Memory B cell (primary cell): Measurements from ENCODE around the gene TEKT5.
A peak's percentile ranks its signal among the peaks of the same experiment; 100 is the strongest.
"Not testable (repeated sequence)": the region's sequence is repeated elsewhere in the genome, so short reads cannot be mapped to it uniquely, and the experiment has no call there.

Experiments used
- ATAC-seq: fragments of 150-1000 bp; cut with Tn5 transposase; 2 replicates; pipeline ENCODE4 v1.10.0; 2021; ENCODE audit warnings: low read depth, mild to moderate bottlenecking, moderate library complexity
- DNase-seq, 2 donors: peaks; one replicate each; pipeline ENCODE4 v3.0.0; 2022; ENCODE audit warnings: low spot score in 2 of 2
- H3K27ac Mint-ChIP-seq: one replicate; pipeline ENCODE4 v1.8.0; 2022; ENCODE audit warnings: mild to moderate bottlenecking, moderate library complexity, mixed read lengths
- H3K27me3 Mint-ChIP-seq: one replicate; pipeline ENCODE4 v1.8.0; 2022; ENCODE audit warnings: mixed read lengths
- H3K36me3 Mint-ChIP-seq: one replicate; pipeline ENCODE4 v1.8.0; 2022; ENCODE audit warnings: mild to moderate bottlenecking, mixed read lengths
- H3K4me1 Mint-ChIP-seq: one replicate; pipeline ENCODE4 v1.8.0; 2022; ENCODE audit warnings: mixed read lengths
- H3K4me3 Mint-ChIP-seq: one replicate; pipeline ENCODE4 v1.8.0; 2022; ENCODE audit warnings: mild to moderate bottlenecking, moderate library complexity, mixed read lengths
- H3K9me3 Mint-ChIP-seq: one replicate; pipeline ENCODE4 v1.8.0; 2022; ENCODE audit warnings: mixed read lengths

The TEKT5 gene

DNA sequence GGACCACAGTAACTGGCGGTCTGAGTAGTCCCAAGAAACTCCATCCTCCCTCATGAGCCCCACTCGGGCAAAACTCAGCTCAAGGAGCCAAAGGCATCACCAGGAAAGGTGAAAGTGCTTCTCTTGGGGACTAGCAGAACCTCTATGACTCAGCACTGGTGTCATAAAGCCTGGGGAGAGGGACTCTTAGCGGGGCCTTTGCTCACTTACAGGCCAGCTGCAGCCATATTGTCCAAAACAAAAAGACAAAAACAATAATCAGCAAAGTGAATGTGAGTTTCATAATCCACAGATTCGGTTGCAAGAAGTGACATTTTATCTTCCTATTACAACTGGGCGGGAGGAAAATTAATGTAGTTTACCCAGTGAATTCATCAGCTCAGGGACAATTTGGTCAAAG, at the start of gene TEKT5:
TSS of gene TEKT5 (minus strand) at position 101 of the 400 bp plus-strand sequence. CDS start at position 44, 57 bp downstream.
- DNase-seq (no peak), ATAC-seq (no peak)
- no peaks in the 10 kb centered on the region for H3K4me1 Mint-ChIP-seq
- peaks cover 10% of the 10 kb centered on the region for H3K27me3 Mint-ChIP-seq
- H3K36me3 Mint-ChIP-seq, result peaks cover 3% of the 10 kb centered on the region
- no peak within 1 kb of the TSS for H3K4me3 Mint-ChIP-seq
- H3K9me3 Mint-ChIP-seq, result peaks cover 3% of the 10 kb centered on the region
- H3K27ac Mint-ChIP-seq, result no peak within 1 kb of the TSS

DNA sequence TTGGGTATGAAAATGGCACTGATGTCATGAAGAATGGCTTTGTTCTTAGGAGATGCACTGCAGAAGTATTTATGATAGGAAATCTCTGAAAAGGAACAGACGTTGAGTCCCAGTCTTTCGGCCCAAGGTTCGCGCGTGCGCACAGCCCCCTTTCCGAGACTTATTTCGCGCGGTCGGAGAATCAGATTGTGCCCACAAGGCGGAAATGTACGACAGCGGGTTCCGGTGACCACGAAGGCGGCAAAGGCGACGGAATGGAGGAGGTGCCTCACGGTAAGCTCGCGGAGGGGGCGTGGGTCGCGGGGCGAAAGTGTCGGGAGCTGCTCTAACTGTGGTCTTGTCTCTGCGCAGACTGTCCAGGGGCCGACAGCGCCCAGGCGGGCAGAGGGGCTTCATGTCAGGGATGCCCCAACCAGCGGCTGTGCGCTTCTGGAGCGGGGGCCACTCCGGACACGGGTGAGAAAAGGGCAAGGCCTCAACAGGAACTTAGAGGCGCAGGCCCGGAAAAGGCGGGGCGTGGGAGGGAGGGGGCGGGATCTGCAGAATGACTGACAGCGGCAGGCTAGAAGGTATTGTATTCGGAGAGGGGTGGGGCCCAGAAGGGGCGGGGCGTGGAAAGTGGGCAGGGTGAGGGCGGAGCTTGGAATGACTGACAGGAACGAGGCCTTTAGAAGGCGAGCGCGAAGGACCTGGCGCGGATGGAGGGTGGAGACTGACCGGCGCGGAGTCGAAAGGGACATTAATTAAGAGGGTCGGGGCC, 49.1 kb upstream of the TEKT5 start, which contains the start of gene NUBP1:
TSS of gene NUBP1 (plus strand) at position 233 of the 760 bp plus-strand sequence. CDS start at position 255, 22 bp downstream.
- Mint-ChIP-seq H3K27me3 (no peaks in the 10 kb centered on the region), H3K9me3 (no peaks in the 10 kb centered on the region), H3K4me1 (peaks cover 35% of the 10 kb centered on the region), H3K36me3 (peaks cover 13% of the 10 kb centered on the region), H3K4me3 (peak within 1 kb of the TSS; percentile 88), H3K27ac (peak within 1 kb of the TSS; percentile 94)
- DNase-seq (peak; percentile 98 to 99), ATAC-seq (peak; percentile 87)

DNA sequence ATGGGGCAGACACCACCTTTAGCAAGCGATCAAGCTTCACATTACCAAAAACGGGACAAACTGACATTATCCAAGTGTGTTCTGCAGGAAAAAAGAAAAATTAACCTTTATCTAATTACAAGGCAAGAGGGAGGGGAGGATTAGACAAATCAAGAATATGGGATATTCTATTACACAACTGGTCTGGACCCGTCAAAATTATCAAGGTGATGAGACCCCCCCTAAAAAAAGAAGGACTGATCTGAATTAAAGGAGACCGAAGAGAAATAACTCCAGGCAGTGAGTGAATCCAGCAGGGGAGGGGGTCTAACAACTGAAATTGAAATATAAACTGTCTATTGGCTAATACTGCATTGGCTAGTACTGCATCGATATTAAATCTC, 48.5 kb upstream of the TEKT5 start:
- Mint-ChIP-seq H3K4me1 (peaks cover 37% of the 10 kb centered on the region), H3K36me3 (peaks cover 10% of the 10 kb centered on the region), H3K27me3 (no peaks in the 10 kb centered on the region), H3K4me3 (peak overlapping the region; percentile 88), H3K27ac (peak overlapping the region; percentile 94), H3K9me3 (no peaks in the 10 kb centered on the region)
- ATAC-seq (no peak), DNase-seq (no peak)

DNA sequence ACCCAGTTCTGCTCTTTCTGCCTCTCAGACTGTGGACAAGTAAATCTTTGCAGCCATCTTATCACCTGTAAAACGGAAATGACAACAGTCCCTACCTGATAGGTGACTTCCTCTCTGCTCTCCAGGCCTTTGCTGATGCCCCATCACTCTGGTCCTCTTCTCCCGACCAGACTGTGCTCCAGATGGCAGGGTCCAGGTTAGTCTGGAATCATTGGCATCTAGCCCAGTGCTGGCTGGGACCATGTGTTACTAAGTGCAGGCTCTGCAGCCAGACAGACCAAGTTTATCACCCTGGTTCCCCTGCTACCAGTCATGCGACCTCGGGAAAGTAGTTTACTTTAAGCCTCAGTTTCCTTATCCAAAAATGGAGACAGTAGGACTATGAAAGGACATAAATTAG, 47.1 kb upstream of the TEKT5 start:
- H3K27ac Mint-ChIP-seq, result peak overlapping the region; percentile 94
- H3K4me3 Mint-ChIP-seq, result peak overlapping the region; percentile 11
- H3K36me3 Mint-ChIP-seq, result peaks cover 9% of the 10 kb centered on the region
- no peak for ATAC-seq
- H3K27me3 Mint-ChIP-seq, result no peaks in the 10 kb centered on the region
- no peaks in the 10 kb centered on the region for H3K9me3 Mint-ChIP-seq
- H3K4me1 Mint-ChIP-seq, result peaks cover 39% of the 10 kb centered on the region
- no peak for DNase-seq

DNA sequence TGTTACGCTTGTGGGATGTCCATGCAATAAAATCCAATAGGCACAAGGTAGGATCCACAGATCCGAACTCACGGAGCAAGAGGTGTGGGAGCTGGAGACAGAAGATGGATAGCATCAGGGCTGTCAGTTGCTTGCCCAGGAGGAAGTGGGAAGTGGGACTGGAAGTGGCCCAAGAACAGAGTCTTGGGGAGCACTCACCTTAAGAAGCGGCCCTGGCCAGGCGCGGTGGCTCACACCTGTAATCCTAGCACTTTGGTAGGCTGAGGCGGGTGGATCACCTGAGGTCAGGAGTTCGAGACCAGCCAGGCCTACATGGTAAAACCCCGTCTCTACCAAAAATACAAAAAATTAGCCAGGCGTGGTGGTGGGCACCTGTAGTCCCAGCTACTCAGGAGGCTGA, 46.5 kb upstream of the TEKT5 start:
- H3K4me3 Mint-ChIP-seq, H3K27me3 Mint-ChIP-seq: not testable (repeated sequence)
- H3K4me1 Mint-ChIP-seq, result peaks cover 39% of the 10 kb centered on the region

DNA sequence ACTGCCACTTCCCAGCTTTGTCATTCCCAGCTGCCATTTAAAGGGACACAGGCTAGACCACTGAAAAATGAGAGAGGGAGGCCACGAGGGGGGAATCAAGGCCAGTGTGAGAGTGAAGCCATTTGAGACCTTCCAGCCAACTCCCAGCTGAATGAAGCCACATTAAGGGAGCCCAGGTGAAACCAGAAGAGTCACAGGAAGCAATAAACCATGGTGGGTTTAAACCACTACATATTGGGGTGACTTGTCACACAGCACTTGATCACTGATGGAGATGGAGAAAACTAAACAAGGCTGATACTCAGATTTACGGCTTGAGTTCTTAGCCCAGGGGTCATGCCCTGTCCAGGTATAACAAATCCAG, 46.1 kb upstream of the TEKT5 start:
- no peak overlapping the region for H3K4me3 Mint-ChIP-seq
- ATAC-seq, result no peak
- DNase-seq, result no peak

More for the DNA sequence above, 46.5 kb upstream of the TEKT5 start:
- DNase-seq, ATAC-seq, H3K36me3 Mint-ChIP-seq, H3K9me3 Mint-ChIP-seq: not testable (repeated sequence)
- peak overlapping the region; percentile 85 for H3K27ac Mint-ChIP-seq

DNA sequence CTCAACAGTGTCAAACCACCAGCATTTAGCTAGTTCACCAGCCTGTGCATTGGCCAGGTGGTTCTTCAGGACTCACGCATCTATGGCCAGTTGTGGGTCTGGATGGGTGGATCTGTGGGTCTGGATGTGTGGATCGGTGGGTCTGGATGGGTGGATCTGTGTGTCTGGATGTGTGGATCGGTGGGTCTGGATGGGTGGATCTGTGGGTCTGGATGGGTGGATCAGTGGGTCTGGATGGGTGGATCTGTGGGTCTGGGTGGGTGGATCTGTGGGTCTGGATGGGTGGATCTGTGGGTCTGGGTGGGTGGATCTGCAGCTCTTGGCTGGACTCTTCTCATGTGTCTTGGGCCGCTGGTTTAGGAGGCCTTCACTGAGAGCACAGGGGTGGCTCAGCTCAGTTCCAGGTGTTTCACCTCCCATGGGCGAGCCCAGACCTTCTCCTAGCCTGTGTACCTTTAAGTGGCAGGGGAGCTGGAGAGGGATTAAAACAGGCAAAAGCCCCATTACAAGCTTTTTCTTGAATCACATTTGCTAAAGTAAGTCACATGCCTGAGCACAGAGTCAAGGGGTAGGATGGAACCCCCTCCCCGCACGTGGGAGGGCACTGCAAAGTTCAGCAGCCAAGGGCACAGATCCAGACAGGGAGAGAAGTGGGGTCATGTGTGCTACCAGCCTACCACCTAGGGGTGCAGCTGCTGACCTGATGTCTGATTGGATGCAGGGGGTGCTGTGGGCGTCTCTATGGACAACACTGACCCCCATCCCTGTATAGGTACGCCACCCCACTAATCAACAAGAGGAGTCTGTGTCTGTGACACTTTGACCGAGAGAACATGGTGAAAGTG, 45.5 kb upstream of the TEKT5 start:
- DNase-seq (no peak), ATAC-seq (no peak)
- H3K27ac Mint-ChIP-seq, result peak overlapping the region; percentile 85
- peaks cover 32% of the 10 kb centered on the region for H3K4me1 Mint-ChIP-seq
- H3K27me3 Mint-ChIP-seq, result no peaks in the 10 kb centered on the region
- peaks cover 2% of the 10 kb centered on the region for H3K36me3 Mint-ChIP-seq
- H3K4me3 Mint-ChIP-seq, result no peak overlapping the region
- no peaks in the 10 kb centered on the region for H3K9me3 Mint-ChIP-seq

More for the DNA sequence above, 46.1 kb upstream of the TEKT5 start:
- Mint-ChIP-seq H3K4me1 (peaks cover 38% of the 10 kb centered on the region), H3K27me3 (no peaks in the 10 kb centered on the region), H3K9me3 (no peaks in the 10 kb centered on the region), H3K36me3 (peaks cover 6% of the 10 kb centered on the region), H3K27ac (peak overlapping the region; percentile 85)

DNA sequence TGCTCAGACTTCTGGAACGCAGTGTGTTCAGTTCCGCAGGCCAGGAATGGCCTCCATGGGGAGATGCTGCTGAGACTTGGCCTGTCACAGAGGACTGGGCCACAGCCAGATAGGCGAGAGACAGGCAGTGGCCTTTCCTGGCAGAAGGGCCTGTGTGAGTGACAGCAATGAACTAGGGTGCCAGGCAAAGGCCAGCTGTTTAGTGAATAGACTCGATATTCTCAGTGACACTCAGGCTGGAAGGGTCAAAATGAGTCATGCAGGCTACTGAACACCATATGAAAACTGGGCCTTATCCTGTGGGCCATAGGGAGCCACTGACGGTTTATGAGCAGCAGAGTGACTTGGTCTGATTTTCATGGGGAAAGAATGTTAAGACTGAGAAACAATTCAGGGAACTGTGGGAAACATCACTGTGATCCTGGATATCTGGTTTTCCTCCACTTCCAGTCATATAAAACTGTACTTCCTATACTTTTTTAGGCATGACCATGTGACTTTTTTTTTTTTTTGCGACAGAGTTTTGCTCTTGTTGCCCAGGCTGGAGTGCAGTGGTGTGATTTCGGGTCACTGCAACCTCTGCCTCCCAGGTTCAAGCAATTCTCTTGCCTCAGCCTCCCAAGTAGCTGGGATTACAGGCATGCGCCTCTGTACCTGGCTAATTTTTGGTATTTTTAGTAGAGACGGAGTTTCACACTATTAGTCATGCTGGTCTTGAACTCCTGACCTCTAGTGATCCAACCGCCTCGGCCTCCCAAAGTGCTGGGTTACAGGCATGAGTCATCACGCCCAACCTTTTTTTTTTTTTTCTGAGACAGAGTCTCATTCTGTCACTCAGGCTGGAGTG, 43.7 kb upstream of the TEKT5 start:
- Mint-ChIP-seq H3K27me3 (no peaks in the 10 kb centered on the region), H3K36me3 (peaks cover under 1% of the 10 kb centered on the region), H3K4me3 (peak overlapping the region; percentile 55), H3K27ac (peak overlapping the region; percentile 86), H3K9me3 (no peaks in the 10 kb centered on the region), H3K4me1 (peaks cover 28% of the 10 kb centered on the region)
- DNase-seq (no peak), ATAC-seq (no peak)

DNA sequence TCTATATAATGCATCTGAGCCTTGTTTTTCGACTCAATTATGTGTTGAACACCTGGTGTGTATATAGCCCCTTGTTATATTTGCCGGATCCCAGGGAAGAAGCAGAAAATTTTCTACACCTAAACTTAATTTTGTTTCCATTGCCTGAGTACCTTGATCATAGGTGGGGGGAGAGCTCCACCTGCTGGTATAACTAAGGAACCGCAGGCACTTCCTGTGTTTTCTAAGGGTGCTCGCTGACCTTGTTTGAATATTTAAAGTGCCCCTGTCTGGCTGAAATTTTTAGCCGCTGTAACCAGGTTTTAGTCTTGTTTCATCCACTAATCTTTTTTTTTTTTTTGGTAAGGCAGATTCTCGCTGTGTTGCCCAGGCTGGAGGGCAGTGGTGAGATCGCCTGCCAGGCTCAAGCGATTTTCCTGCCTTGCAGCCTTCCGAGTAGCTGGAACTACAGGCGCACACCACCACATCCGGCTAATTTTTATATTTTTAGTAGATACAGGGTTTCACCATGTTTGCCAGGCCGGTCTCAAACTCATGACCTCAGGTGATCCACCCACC, 42.4 kb upstream of the TEKT5 start:
- Mint-ChIP-seq H3K27me3 (no peaks in the 10 kb centered on the region), H3K4me1 (peaks cover 24% of the 10 kb centered on the region), H3K27ac (peak overlapping the region; percentile 86), H3K9me3 (peaks cover 2% of the 10 kb centered on the region), H3K36me3 (peaks cover 3% of the 10 kb centered on the region), H3K4me3 (peak overlapping the region; percentile 85)
- ATAC-seq, result peak; percentile 85
- DNase-seq, result peak; percentile 78 to 85

DNA sequence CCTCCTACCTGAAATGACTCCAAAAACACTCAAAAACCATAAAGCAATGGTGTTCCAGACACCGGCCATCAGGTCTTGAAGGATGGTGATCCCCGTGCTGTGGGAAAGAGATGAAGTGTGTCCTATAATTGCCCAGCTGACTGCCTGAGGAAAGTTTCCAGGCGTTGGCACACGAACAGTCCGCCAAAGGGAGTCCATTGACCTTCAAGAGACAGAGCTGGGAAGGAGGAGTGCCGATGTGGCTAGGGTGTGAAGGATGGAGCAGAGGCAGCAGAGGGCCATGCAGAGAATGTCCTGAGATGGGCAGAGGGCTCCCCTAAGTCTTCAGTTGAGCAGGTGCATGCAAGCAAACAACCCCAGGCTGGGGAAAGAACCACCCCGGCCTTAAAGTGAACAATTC, 37.1 kb upstream of the TEKT5 start:
- Mint-ChIP-seq H3K36me3 (peaks cover 3% of the 10 kb centered on the region), H3K27me3 (no peaks in the 10 kb centered on the region), H3K4me1 (no peaks in the 10 kb centered on the region), H3K4me3 (no peak overlapping the region), H3K27ac (no peak overlapping the region), H3K9me3 (peaks cover 2% of the 10 kb centered on the region)
- DNase-seq (no peak), ATAC-seq (no peak)

DNA sequence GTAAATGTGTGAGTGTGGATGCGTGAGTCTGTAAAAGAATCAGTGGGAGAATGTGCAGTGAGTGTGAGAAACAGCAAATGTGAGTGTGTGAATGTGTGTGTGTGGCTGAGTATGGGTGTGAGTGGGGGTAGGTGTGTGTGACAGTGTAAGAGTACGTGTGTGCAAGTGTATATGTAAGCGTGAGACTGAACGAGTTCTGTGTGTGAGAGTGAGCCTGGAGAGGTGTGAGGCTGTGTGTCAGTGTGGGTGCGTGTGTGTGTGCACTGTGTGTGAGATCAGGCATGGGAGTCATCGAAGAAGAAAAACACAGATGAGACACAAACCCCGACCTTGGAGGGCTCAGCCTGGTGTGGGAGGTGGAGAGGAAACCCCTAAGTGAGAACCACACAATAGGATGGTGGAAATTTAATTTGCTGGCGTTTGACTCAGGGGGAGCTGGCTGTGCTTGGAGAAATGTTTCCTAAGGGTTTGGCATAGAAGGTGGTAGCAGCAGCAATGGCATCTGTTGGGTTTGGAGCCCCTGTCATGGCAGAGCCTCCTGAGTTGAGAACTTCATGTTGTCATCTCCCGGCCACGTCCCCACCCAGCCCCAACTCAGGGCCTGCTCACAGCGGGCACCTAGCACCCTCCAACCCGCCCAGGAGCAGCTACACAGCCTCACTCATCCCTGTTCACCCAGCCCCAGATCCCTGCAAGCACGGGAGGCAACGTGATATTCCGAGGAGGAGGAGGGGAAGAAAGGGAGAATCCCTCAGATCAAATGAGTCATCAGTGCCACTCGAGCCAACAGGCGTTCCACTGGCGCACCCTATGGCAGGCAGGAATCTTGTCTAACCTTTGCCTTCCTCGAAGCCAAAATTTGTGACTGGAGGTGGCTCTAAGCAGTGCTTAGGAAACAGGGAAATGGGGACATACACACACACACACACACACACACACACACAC, 34.6 kb upstream of the TEKT5 start:
- H3K27me3 Mint-ChIP-seq, result no peaks in the 10 kb centered on the region
- ATAC-seq, result no peak
- no peaks in the 10 kb centered on the region for H3K4me1 Mint-ChIP-seq
- DNase-seq, result no peak
- no peak overlapping the region for H3K27ac Mint-ChIP-seq
- H3K36me3 Mint-ChIP-seq, result peaks cover 3% of the 10 kb centered on the region
- peaks cover 2% of the 10 kb centered on the region for H3K9me3 Mint-ChIP-seq
- no peak overlapping the region for H3K4me3 Mint-ChIP-seq

DNA sequence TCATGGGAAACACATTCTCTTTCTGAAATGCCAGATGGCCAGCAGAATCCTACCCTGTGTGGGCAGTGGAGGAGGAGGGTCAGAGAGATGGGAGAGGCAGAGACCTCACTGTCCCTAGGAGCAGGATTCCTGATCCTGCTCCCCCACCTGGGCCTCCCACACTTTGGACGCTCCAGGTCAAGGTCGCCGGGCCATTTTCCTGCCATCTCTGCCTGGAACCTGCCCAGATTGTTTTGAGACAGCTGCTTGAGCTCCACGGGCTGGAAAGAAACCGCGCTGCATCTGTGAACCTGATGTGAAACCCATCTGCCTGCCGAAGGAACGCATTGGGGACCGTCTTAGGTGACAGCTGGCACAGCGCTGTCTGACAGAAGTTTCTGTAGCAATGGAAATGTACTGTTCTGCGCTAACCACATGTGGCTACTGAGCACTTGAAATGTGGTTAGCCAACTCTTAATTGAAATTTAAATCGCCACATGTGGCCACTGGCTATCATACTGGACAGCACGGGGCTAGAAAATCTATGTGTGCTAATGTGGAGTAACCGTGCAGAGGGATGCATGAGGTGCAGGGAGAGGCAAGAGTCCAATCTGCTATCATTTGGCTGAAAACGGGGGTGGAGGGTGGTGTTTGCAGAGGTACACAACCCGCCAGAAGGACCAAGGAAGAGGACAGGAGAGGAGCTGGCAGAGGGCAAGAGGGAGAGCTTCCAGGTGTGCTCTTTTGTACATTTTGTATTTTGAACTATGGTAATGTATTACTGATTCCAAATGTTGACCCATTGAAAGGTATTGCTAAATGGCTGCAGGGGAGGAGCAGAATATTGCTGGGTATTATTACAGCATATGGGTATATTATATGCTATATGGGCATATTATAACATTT, 33.5 kb upstream of the TEKT5 start:
- ATAC-seq, result no peak
- Mint-ChIP-seq H3K4me3 (no peak overlapping the region), H3K4me1 (no peaks in the 10 kb centered on the region), H3K36me3 (peaks cover under 1% of the 10 kb centered on the region), H3K27ac (no peak overlapping the region), H3K27me3 (no peaks in the 10 kb centered on the region), H3K9me3 (peaks cover under 1% of the 10 kb centered on the region)
- DNase-seq, result no peak
